ENCODE results near the gene LMO7.
"Not testable (repeated sequence)": the region's sequence is repeated elsewhere in the genome, so short reads cannot be mapped to it uniquely, and the experiment has no call there.

Gene LMO7

GRCh38 chr13:75645141-75645540 is 9.0 kb downstream of the LMO7 start:
- no peak for DNase-seq (ENCODE audit: extremely low read depth in 1 of 2, low read depth in 1 of 2)

GRCh38 chr13:75647126-75647784 is 11.1 kb downstream of the LMO7 start:
- DNase-seq (ENCODE audit: extremely low read depth in 1 of 2, low read depth in 1 of 2): no peak

- no peak for DNase-seq (ENCODE audit: extremely low read depth in 1 of 2, low read depth in 1 of 2)
These were observed 12.3 kb downstream of the LMO7 start for GRCh38 chr13:75648446-75648845.

- DNase-seq (ENCODE audit: extremely low read depth in 1 of 2, low read depth in 1 of 2): no peak
These were observed 14.9 kb downstream of the LMO7 start for GRCh38 chr13:75651013-75651412.

GRCh38 chr13:75652726-75653125 is 16.6 kb downstream of the LMO7 start:
- no peak for DNase-seq (ENCODE audit: extremely low read depth in 1 of 2, low read depth in 1 of 2)

- no peak for DNase-seq (ENCODE audit: extremely low read depth in 1 of 2, low read depth in 1 of 2)
These were observed 20.4 kb downstream of the LMO7 start for GRCh38 chr13:75656425-75656989.

- DNase-seq (ENCODE audit: extremely low read depth in 1 of 2, low read depth in 1 of 2): no peak
These were observed 21.0 kb downstream of the LMO7 start for GRCh38 chr13:75657111-75657510.

GRCh38 chr13:75660694-75661093 is 24.6 kb downstream of the LMO7 start:
- DNase-seq (ENCODE audit: extremely low read depth in 1 of 2, low read depth in 1 of 2): no peak

GRCh38 chr13:75661443-75661842 is 25.3 kb downstream of the LMO7 start:
- DNase-seq (ENCODE audit: extremely low read depth in 1 of 2, low read depth in 1 of 2): no peak

GRCh38 chr13:75666646-75667351 is 30.7 kb downstream of the LMO7 start:
- no peak for DNase-seq (ENCODE audit: extremely low read depth in 1 of 2, low read depth in 1 of 2)

GRCh38 chr13:75669706-75670105 is 33.6 kb downstream of the LMO7 start:
- DNase-seq (ENCODE audit: extremely low read depth in 1 of 2, low read depth in 1 of 2): no peak

- no peak for DNase-seq (ENCODE audit: extremely low read depth in 1 of 2, low read depth in 1 of 2)
These were observed 34.4 kb downstream of the LMO7 start for GRCh38 chr13:75670496-75670895.

GRCh38 chr13:75675421-75675820 is 39.3 kb downstream of the LMO7 start:
- DNase-seq (ENCODE audit: extremely low read depth in 1 of 2, low read depth in 1 of 2): no peak

- no peak for DNase-seq (ENCODE audit: extremely low read depth in 1 of 2, low read depth in 1 of 2)
These were observed 43.3 kb downstream of the LMO7 start for GRCh38 chr13:75679459-75679858.

GRCh38 chr13:75680251-75680650 is 44.1 kb downstream of the LMO7 start:
- not testable (repeated sequence) for DNase-seq (ENCODE audit: extremely low read depth in 1 of 2, low read depth in 1 of 2)

GRCh38 chr13:75682326-75682725 is 46.2 kb downstream of the LMO7 start:
- no peak for DNase-seq (ENCODE audit: extremely low read depth in 1 of 2, low read depth in 1 of 2)

- no peak for DNase-seq (ENCODE audit: extremely low read depth in 1 of 2, low read depth in 1 of 2)
These were observed 49.1 kb downstream of the LMO7 start for GRCh38 chr13:75685239-75685697.

GRCh38 chr13:75687150-75687763 is 51.1 kb downstream of the LMO7 start:
- no peak for DNase-seq (ENCODE audit: extremely low read depth in 1 of 2, low read depth in 1 of 2)

GRCh38 chr13:75689686-75690085 is 53.6 kb downstream of the LMO7 start:
- DNase-seq (ENCODE audit: extremely low read depth in 1 of 2, low read depth in 1 of 2): no peak

- no peak for DNase-seq (ENCODE audit: extremely low read depth in 1 of 2, low read depth in 1 of 2)
These were observed 54.5 kb downstream of the LMO7 start for GRCh38 chr13:75690607-75691006.

GRCh38 chr13:75691183-75691582 is 55.1 kb downstream of the LMO7 start:
- DNase-seq (ENCODE audit: extremely low read depth in 1 of 2, low read depth in 1 of 2): no peak

GRCh38 chr13:75693227-75693626 is 57.1 kb downstream of the LMO7 start:
- no peak for DNase-seq (ENCODE audit: extremely low read depth in 1 of 2, low read depth in 1 of 2)

Measured in activated CD8-positive, alpha-beta memory T cell treated with anti-CD3 and anti-CD28 coated beads for 1 hour (primary cell).